Body of pancreas (tissue), 4 donors: ENCODE data around the gene GNG12.

Experiments
- CTCF ChIP-seq, 7 experiments: fragments of 450-650 bp in 4 of 7; fragments of 200-600 bp in 3 of 7; sonication (generic) in 3 of 7; IDR thresholded peaks; one replicate each; pipeline ENCODE4 v1.5.1; 2016 to 2019; ENCODE audit warnings: antibody characterized with exemption in 7 of 7
- POLR2A ChIP-seq, 3 donors: fragments of 450-650 bp; IDR thresholded peaks; one replicate each; pipeline ENCODE4 v1.6.1; 2016; ENCODE audit warnings: antibody characterized with exemption in 3 of 3, mild to moderate bottlenecking in 2 of 3

- TF ChIP-seq CTCF (IDR thresholded peaks at IDR 0.05) (no peak), POLR2A (IDR thresholded peaks at IDR 0.05) (no peak)
Observed at GRCh38 chr1:67711855-67712212, 121.4 kb downstream of the GNG12 start.
